HepG2 (cell line): ENCODE measurements around the gene CCDC148. TPM values are rescaled to one million over a fixed set of nuclear protein-coding genes. Genes with fewer than 3 reads are reported as not detected.
A peak's percentile ranks its signal among the peaks of the same experiment; 100 is the strongest.

Source experiments
- HDAC6 ChIP-seq: fragments of 200-600 bp; sonication (generic); IDR thresholded peaks from 2 replicates; pipeline ENCODE4 v1.7.0; 2017; ENCODE audit warnings: mild to moderate bottlenecking, antibody characterized with exemption, low read length, low read depth
- HNF4A ChIP-seq: sonication (generic); formaldehyde crosslinking; IDR thresholded peaks from 2 replicates; pipeline ENCODE4 v1.4.0; 2020; ENCODE audit warnings: missing genetic modification reagents
- KIAA2018 ChIP-seq: sonication (generic); formaldehyde crosslinking; IDR thresholded peaks from 2 replicates; pipeline ENCODE4 v1.5.0; 2020; ENCODE audit warnings: mild to moderate bottlenecking, missing genetic modification reagents, borderline replicate concordance
- NFAT5 ChIP-seq: sonication (generic); formaldehyde crosslinking; IDR thresholded peaks from 2 replicates; pipeline ENCODE4 v1.4.0; 2020; ENCODE audit warnings: missing genetic modification reagents
- RNF2 ChIP-seq: fragments of 450-650 bp; conservative IDR thresholded peaks from 2 replicates; pipeline ENCODE4 v1.6.1; 2016; ENCODE audit warnings: low read depth
- STAT6 ChIP-seq: sonication (generic); formaldehyde crosslinking; IDR thresholded peaks from 2 replicates; pipeline ENCODE4 v1.4.0; 2020; ENCODE audit warnings: missing genetic modification reagents, mild to moderate bottlenecking, borderline replicate concordance
- ZNF232 ChIP-seq: sonication (generic); formaldehyde crosslinking; IDR thresholded peaks from 2 replicates; pipeline ENCODE4 v1.4.0; 2020; ENCODE audit warnings: missing genetic modification reagents, borderline replicate concordance
- ZNF770 ChIP-seq: sonication (generic); formaldehyde crosslinking; IDR thresholded peaks from 2 replicates; pipeline ENCODE4 v1.5.0; 2020; ENCODE audit warnings: mild to moderate bottlenecking, missing genetic modification reagents
- ZNF777 ChIP-seq: sonication (generic); formaldehyde crosslinking; IDR thresholded peaks from 2 replicates; pipeline ENCODE4 v1.4.0; 2020; ENCODE audit warnings: missing genetic modification reagents
- polyA plus RNA-seq, 8 experiments: library from polyadenylated mRNA; depleted of rRNA in 3 of 8; stranded (reverse) in 7 of 8; unstranded in 1 of 8; fragments of >200 nt; fragmentation: Illumina TruSeq in 4 of 8; extraction: Trizol in 4 of 8; gene quantifications; 2 replicates each; pipeline versions ENCODE4 v1.2.1 to v1.2.3, GENCODE V29; 2011 to 2016; ENCODE audit warnings: low read depth in 4 of 8, missing spikeins in 1 of 8, mixed read lengths in 1 of 8; ENCODE audit not compliant: insufficient read depth in 1 of 8
- total RNA-seq, 5 experiments: library from RNA; depleted of rRNA; stranded (reverse); fragments of >200 nt; fragmentation: Illumina TruSeq; extraction: Trizol; gene quantifications; 2 replicates each; pipeline ENCODE4 v1.2.3, GENCODE V29; 2016; ENCODE audit warnings: low read depth in 1 of 5

CCDC148 gene
- total and polyA plus RNA-seq, 2 of the 13 experiments (the other 11 are each of a cell fraction or from before 2014, with no cell fraction given) = 0.30 to 0.49 TPM

- TF ChIP-seq HDAC6 (0 out of 2 replicates have a peak, but pooled peaks have one; percentile 30), KIAA2018 (CRISPR knock-in tag) (peak; percentile 8), ZNF232 (CRISPR knock-in tag) (no peak), ZNF777 (CRISPR knock-in tag) (peak; percentile 68), NFAT5 (peak; percentile 34; the same call in 1 of the 2 replicates), ZNF770 (CRISPR knock-in tag) (0 out of 2 replicates have a peak, but pooled peaks have one; percentile 27), STAT6 (no peak), HNF4A (no peak), RNF2 (peak; percentile 72; the same call in 1 of the 2 replicates)
These were observed 706 bp upstream of the CCDC148 start (continued) for GRCh38 chr2:158457092-158457825.
